GM19452 (cell line): ENCODE measurements around the gene BRSK2.

ENCODE experiments used
- ATAC-seq: cut with Tn5 transposase; IDR thresholded peaks from one replicate; pipeline ENCODE4 v1.9.1; 2021; ENCODE audit not compliant: unreplicated experiment

The BRSK2 gene

GRCh38 chr11:1449490-1450243 lies 59.9 kb downstream of the BRSK2 start:
- ATAC-seq = no peak

DNA sequence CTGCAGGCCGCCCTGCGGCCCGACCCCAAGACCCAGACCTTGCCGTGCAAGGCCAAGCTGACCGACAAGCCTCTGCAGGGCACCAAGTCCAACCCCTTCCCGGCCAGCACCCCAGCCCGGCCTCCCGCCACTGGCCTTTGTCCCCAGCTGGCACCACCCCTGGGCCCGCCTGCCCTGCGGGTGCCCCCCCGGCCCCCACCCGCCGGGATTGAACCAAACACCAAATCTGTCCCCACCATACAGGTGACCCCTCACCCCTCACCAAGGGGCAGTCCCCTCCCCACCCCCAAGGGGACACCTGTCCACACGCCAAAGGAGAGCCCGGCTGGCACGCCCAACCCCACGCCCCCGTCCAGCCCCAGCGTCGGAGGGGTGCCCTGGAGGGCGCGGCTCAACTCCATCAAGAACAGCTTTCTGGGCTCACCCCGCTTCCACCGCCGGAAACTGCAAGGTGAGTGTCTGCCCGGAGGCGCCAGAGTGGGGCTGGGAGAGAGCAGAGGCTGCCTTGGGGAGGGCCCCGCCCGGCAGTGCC lies 60.7 kb downstream of the BRSK2 start:
- no peak for ATAC-seq

DNA sequence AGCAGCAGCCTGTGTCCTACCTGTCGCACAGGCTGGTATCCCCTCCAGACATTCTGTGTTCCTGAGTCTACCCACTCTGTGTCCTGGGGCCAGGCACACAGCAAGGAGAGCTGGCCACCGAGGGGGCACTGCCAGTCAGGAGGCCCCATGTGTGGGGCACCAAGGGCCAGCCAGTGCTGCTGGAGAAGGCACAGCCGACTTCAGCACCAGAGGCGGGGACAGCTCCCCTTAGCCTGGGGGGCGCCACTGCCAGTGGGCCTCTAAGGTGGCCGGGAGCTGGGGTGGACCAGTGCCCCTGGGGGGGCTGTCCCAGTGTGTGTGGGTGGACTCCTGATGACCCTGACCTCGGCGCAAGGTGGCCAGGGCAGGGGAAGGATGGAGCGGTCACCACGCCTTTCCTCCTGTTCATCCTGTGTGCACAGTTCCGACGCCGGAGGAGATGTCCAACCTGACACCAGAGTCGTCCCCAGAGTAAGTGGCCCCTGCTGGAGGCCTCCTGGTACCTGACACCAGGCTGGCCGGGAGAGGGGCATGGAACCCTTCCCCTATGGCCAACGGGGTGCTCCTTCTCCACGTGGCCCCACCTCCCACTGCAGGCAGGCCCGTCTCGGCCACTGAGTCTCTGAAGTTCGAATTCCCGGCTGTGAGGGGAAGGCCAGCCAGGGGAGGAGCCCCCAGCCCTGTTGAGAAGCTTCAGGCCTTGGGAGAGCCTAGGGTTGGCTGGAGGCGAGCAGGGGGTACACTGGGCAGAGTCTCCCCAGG lies 61.4 kb downstream of the BRSK2 start:
- no peak for ATAC-seq

DNA sequence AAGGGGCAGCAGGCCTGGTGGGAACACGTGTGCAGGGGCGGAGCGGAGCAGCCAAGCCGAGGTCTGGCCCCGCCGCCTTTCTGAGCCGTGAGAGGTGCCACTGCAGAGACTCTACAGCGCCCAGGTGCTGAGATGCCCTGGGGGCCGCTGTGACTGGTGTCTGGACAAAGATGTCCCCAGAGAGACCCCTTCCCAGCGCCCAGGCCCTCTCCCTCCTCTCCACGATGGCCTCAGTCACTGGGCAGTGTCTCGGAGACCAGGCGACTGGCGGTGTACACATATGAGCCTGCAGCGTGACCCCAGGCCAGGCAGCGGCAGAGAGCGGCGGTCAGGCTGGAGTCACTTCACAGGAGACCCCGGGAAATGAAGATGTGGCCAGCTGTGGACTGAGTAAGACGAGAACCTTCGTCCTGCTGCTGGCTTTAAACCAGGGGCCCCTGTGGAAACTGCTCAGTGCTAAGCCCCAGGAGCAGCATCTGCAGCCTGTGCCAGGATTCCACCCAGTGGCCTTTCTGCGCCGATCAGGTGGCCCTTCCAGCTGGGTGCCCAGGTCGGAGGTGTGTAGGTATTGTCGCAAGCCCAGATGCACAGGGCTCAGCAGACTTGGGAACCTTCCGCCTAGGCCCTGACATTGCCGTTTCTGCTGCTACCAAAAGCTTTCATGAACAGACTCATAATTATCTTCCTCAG lies 62.2 kb downstream of the BRSK2 start:
- no peak for ATAC-seq

DNA sequence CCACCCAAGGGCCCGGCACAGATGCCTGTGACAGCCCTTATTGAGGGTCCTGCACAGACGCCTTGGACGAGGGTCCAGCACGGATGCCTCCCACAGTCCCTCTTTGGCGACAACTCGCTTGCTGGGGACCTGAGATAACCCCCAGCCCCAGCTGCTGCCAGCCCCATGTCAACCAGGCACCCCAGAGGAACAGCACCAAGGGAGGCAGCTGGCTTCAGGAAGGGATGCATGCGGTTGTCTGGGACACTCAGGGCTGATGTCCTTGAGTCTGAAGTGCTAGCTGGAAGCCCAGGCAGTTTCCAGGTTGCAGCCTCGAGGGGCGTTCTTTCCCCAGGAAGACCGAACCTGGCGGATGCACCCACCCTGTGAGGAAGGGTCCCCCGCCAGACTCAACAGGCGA lies 63.0 kb downstream of the BRSK2 start:
- ATAC-seq = no peak

DNA sequence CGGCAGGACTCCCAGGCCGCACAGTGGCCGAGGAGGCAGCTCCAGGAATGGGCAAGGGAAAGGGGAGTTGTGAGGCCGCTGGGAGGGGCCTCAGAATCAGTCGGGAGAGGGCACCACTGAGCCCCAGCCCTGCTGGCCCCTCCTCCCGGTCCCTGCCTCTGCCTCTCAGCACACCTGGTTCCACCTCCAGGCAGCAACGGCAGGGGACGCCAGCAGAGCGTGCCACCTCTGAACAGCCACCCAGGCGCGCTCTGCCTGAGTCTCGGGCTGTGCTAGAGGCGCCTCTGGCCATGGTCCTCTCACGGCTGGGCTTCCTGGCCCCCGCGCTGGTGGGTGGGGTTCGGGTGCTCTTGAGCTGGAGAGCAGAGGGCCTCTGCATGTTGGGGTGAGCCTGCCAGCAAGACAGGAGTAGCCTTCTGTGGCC lies 63.9 kb downstream of the BRSK2 start:
- no peak for ATAC-seq

GRCh38 chr11:1454576-1454975 lies 64.8 kb downstream of the BRSK2 start:
- no peak for ATAC-seq

GRCh38 chr11:1455032-1455762 lies 65.5 kb downstream of the BRSK2 start:
- ATAC-seq = no peak

DNA sequence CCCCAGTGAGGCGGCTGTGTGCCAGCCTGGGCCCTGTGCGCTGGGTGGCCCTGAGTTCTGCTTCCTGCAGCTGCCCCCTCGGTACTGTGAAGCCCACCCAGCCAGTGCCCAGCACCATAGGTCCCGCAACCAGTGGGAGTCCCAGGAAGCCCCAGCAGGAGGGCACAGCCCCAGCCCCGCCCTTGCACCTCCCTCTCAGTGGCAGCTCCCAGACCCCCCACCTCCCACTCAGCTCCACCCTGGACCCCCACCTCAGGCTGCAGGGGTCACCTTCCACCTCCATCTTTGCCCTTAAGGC lies 66.0 kb downstream of the BRSK2 start:
- no peak for ATAC-seq

DNA sequence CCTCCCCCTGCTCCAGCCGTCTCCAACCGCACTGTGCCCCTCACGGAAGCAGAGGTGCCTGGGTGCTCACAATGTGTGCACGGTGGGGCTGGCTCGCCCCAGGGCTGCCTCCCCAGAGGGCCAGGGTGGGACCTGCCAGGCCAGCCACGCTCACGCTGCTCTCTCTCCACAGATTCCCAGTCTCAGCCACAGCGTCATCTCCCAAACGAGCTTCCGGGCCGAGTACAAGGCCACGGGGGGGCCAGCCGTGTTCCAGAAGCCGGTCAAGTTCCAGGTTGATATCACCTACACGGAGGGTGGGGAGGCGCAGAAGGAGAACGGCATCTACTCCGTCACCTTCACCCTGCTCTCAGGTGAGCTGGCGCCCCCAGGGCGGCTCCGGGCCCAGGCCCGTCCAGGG lies 66.4 kb downstream of the BRSK2 start:
- no peak for ATAC-seq

GRCh38 chr11:1456596-1457325 lies 67.0 kb downstream of the BRSK2 start:
- no peak for ATAC-seq

- no peak for ATAC-seq
Measured at GRCh38 chr11:1457326-1457680, 67.6 kb downstream of the BRSK2 start.

DNA sequence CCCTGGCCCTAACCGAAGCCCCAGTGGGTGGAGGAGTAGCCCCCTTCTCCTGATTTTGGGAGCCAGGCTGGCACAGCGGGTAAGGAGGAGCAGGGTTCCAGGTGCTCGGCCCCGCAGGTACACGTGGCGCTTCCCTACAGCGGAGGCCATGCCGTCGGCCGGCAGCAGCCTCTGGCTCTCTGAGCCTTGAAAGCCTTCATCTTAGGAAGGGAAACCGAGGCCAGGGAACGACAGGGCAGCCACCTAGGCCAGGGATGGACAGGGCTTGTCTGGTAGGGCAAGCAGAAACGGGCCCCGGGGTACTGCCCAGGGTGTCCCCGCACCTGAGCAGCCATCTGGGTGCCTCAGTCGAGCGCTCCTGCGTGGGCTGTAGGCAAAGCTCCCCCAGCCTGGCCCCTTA lies 68.1 kb downstream of the BRSK2 start:
- no peak for ATAC-seq

DNA sequence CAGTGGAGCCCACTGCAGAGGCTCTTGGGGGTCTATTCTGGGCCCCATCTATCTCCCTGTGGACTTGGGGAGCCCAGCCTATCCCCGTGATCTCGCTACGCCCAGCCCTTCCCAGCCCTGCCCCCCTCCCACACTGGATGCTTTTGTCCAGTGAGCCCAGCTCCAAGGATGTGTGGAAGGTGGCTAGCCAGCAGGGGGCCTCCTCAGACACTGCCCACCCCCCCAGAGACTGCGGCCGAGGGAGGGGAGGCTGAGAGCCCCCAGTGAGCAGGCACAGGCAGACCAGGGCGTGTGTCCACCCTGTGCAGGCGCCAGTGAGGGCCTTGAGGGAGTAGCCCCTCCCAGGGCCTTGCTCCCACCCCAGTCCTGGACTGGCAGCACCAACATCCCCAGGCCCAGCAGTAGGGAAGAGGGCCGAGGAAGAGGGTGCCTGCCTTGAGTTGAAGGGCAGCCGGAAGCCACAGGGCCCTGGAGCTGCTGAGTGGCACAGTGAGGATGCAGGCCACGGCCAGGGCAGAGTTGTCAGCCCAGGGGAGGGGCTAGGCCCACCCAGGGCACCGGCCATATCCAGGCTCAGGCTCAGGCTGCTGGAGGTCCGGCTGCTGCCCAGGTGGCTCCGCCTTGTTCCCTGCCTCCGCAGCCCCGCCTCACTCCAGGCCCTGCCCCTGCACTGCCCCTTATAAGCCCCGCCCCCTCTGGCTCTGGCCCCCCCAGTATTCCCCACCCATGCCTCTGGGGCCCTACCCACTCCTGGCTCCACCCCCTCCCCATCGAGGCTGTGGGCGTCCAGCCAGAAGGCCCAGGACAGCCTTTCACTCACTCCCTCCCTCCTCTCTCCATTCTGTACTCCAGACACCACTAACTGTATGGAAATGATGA lies 68.8 kb downstream of the BRSK2 start:
- ATAC-seq = no peak

DNA sequence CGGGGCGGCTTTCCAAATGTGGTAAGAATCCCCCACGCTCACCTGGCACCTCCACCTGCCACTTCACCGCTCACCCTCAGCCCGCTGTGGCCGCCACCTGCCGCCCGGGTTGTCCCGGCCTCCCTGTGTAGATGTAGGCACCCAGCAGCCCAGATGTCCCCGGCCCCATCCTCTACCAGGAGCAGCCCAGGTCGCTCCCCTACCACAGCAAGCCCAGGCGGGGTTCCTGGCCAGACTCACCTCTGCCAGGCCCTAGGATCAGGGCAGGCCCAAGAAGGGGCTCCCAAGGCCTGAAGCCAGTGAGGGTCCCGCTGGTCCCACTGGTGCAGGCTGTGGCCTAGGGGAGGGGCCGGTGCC lies 69.5 kb downstream of the BRSK2 start:
- ATAC-seq = no peak

GRCh38 chr11:1459764-1460395 lies 70.1 kb downstream of the BRSK2 start:
- no peak for ATAC-seq

DNA sequence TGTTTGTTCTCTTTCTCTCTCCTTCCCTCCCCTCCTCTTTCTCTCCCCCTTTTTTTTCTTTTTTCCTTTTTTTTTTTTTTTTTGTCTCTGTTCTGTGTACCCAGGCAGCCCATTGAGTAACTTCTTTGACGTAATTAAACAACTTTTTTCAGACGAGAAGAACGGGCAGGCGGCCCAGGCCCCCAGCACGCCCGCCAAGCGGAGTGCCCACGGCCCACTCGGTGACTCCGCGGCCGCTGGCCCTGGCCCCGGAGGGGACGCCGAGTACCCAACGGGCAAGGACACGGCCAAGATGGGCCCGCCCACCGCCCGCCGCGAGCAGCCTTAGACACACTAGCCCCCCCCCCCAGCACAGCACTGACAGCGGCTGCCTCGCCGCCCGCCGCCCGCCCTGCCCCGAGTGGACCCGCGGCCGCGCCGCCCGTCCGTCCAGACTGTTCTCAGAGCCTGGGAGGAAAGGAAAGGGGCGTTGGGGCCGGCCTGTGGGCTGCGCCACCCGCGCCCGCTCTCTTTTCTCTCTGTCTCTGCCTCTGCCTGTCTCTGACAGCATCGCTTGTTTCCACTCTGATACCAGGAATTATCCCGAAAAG lies 70.8 kb downstream of the BRSK2 start:
- no peak for ATAC-seq

DNA sequence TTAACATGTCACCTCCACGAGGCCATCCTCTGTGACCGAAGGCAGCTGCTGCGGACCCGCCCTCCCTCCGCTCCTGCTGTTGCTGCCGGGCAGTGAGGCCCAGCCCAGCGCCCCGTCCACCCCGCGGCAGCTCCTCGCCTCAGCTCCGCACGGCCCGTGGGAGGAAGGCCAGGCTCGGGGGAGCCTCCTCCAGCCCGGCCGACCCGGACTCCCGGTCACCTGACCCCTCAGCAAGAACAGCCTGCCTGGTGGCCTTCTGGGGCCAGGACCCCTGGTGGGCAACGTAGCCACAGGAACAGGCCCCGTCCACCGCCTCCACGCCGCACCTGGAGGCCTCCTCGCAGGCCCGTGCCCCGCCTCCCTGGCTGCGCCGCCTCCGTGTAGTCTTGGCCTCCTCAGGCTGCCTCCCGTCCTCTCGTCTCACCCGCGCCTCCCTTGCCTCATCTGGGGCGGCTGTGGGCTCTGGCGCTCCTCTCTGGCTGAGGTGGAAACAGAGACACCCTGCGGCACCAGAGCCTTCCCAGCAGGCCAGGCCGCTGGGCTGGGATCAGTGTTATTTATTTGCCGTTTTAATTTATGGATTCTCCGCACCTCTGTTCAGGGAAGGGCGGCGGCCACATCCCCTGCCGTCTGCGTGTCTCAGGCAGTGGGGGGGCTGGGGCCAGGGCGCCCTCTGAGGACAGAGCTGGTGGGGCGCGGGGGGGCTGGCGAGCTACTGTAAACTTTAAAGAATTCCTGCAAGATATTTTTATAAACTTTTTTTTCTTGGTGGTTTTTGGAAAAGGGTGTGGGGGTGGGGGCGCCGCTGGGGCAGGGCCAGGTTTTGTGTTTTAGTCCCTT lies 71.5 kb downstream of the BRSK2 start:
- ATAC-seq = no peak
